Type B pancreatic cell (in vitro differentiated cells): Measurements from ENCODE around the gene MYPOP. TPM values are rescaled to one million over a fixed set of nuclear protein-coding genes. Genes with fewer than 3 reads are reported as not detected.

ENCODE experiments used
- DNase-seq: peaks from one replicate; pipeline ENCODE4 v3.0.0; 2021; ENCODE audit warnings: mixed read lengths; ENCODE audit not compliant: unreplicated experiment; ENCODE audit errors: extremely low spot score
- H3K27ac Mint-ChIP-seq: 2 replicates; pipeline ENCODE4 v1.8.0; 2021; ENCODE audit warnings: mild to moderate bottlenecking, mixed read lengths
- H3K27me3 Mint-ChIP-seq: 2 replicates; pipeline ENCODE4 v1.8.0; 2021; ENCODE audit warnings: mixed read lengths
- H3K36me3 Mint-ChIP-seq: 2 replicates; pipeline ENCODE4 v1.8.0; 2021; ENCODE audit warnings: mixed read lengths
- H3K4me1 Mint-ChIP-seq: one replicate; pipeline ENCODE4 v1.8.0; 2021; ENCODE audit warnings: mixed read lengths; ENCODE audit not compliant: unreplicated experiment
- H3K4me3 Mint-ChIP-seq: 2 replicates; pipeline ENCODE4 v1.8.0; 2021; ENCODE audit warnings: mild to moderate bottlenecking, mixed read lengths
- H3K9me3 Mint-ChIP-seq: 2 replicates; pipeline ENCODE4 v1.8.0; 2021; ENCODE audit warnings: mixed read lengths
- CTCF ChIP-seq: fragments of 200-600 bp; sonication (generic); conservative IDR thresholded peaks from 2 replicates; pipeline ENCODE4 v1.5.0; 2021; ENCODE audit warnings: antibody characterized with exemption, mild to moderate bottlenecking
- long read RNA-seq: library from polyadenylated mRNA; unstranded; transcript quantifications from one replicate; pipeline ENCODE4 v2.0.0, GENCODE V29; 2020
- total RNA-seq: library from RNA; stranded (reverse); gene quantifications from 2 replicates; pipeline ENCODE4 v1.2.1, GENCODE V29; 2021; ENCODE audit warnings: low replicate concordance

Gene MYPOP
- total RNA-seq = 8.0 and 8.5 TPM in 2 replicates
- long read RNA-seq = 0 reads

- H3K36me3 Mint-ChIP-seq = peaks cover 16% of the 10 kb centered on the region
- peaks cover 11% of the 10 kb centered on the region for H3K27me3 Mint-ChIP-seq
- H3K27ac Mint-ChIP-seq = peak within 1 kb of the TSS; percentile 74
- DNase-seq = no peak
- TF ChIP-seq CTCF = no peak
- peaks cover 6% of the 10 kb centered on the region for H3K4me1 Mint-ChIP-seq
- H3K9me3 Mint-ChIP-seq = no peaks in the 10 kb centered on the region
- H3K4me3 Mint-ChIP-seq = peak within 1 kb of the TSS; percentile 95
These were observed at the start of gene MYPOP for GRCh38 chr19:45901912-45902650. TSS of gene MYPOP (minus strand) at chr19:45902613. CDS start at chr19:45901773, 840 bp downstream.

DNA sequence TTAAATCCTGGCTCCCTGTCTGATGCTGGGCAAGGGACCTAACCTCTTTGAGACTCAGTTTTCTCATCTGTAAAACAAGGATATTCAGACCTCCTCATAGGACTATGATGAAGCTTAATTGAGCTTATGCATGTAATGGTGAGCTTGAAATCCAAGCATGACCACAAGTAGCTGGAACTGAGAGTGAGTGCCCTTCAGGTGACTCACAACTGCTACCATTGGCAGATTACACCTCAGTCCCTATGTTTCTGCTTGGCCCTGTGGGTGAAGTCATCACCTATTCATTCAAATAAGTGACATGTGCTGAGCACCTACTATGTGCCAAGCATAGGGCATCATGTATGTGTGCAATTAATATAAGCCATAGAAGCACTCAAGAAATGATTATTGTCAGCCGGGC, 45.5 kb upstream of the MYPOP start:
- no peak for TF ChIP-seq CTCF
- H3K27ac Mint-ChIP-seq = no peak overlapping the region
- no peaks in the 10 kb centered on the region for H3K36me3 Mint-ChIP-seq
- no peak for DNase-seq
- H3K9me3 Mint-ChIP-seq = no peaks in the 10 kb centered on the region
- peaks cover 23% of the 10 kb centered on the region for H3K27me3 Mint-ChIP-seq
- H3K4me3 Mint-ChIP-seq = no peak overlapping the region
- no peaks in the 10 kb centered on the region for H3K4me1 Mint-ChIP-seq

DNA sequence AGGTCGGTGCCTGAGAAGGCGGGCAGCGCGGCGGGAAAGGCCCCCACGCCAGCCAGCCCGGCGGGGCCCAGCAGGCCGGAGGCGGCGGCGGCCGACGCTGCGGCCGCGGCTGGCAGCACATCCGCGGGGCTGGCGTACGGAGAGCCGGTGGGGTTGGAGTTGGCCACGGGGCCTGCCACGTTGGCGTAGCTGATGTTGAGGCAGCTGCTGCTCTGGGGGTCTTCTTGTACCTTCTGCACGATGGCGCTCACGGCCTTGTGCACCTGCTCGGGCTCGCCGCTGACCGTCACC, 38.0 kb upstream of the MYPOP start:
- no peaks in the 10 kb centered on the region for H3K9me3 Mint-ChIP-seq
- H3K27me3 Mint-ChIP-seq = peaks cover 50% of the 10 kb centered on the region
- no peaks in the 10 kb centered on the region for H3K36me3 Mint-ChIP-seq
- H3K4me3 Mint-ChIP-seq = no peak overlapping the region
- no peak for TF ChIP-seq CTCF
- H3K27ac Mint-ChIP-seq = no peak overlapping the region
- DNase-seq = no peak
- no peaks in the 10 kb centered on the region for H3K4me1 Mint-ChIP-seq

DNA sequence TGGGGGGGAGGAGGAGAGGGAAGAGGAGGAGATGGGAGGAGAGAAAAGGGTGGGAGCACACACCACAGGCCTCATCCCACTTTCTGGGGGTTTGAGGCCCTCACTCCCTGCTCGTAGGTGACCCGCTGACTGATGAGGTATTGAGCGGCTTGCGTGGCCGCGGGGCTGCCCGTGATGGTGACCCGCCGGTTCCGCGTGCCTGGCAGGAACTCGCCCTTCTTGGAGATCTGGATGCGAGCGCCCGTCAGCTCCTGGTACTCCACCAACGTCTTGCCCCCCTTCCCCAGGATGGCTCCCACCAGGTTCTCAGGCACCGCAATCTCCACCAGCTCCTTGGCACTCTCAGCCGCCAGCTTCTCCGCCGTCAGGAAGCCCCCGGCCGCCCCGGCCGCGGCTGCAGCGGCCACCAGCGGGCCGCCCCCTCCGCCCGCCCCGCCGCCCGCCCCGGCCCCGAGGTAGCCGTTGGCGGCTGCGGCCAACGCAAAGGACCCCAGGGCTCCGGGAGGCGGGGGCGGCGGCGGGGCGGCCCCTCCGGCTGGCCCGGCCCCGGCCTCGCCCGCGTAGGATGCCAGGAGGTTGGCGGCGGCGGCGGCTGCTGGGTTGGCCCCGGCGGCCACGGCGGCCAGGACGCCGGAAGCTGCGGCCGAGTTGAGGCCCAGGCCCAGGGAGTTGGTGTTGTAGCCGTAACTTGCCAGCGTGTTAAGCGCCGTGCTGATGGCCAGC, 37.5 kb upstream of the MYPOP start:
- no peaks in the 10 kb centered on the region for H3K9me3 Mint-ChIP-seq
- peaks cover 55% of the 10 kb centered on the region for H3K27me3 Mint-ChIP-seq
- TF ChIP-seq CTCF = no peak
- H3K36me3 Mint-ChIP-seq = no peaks in the 10 kb centered on the region
- DNase-seq = no peak
- H3K4me1 Mint-ChIP-seq = no peaks in the 10 kb centered on the region
- no peak overlapping the region for H3K4me3 Mint-ChIP-seq
- H3K27ac Mint-ChIP-seq = no peak overlapping the region

- Mint-ChIP-seq H3K36me3 (no peaks in the 10 kb centered on the region), H3K27ac (no peak overlapping the region), H3K4me1 (no peaks in the 10 kb centered on the region), H3K4me3 (no peak overlapping the region), H3K27me3 (peaks cover 57% of the 10 kb centered on the region), H3K9me3 (no peaks in the 10 kb centered on the region)
- TF ChIP-seq CTCF = no peak
- no peak for DNase-seq
These were observed 36.4 kb upstream of the MYPOP start for GRCh38 chr19:45938733-45939319.
